ENCODE measurements around the gene ANKMY1.
"Not testable (repeated sequence)": the region's sequence is repeated elsewhere in the genome, so short reads cannot be mapped to it uniquely, and the experiment has no call there.

DNA sequence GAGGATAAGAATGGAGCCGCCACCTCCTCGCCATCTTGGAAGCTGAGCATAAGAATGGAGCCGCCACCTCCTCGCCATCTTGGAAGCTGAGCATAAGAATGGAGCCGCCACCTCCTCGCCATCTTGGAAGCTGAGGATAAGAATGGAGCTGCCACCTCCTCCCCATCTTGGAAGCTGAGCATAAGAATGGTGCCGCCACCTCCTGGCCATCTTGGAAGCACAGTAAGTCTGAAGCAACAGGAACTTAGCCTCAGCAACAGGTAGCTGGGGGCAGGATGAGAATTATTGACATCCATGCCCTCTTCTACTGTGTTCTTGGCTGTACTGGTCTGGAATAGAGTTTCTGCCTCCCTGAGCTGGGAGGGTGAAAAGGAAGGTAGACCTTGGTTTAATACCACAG is 60.7 kb downstream of the ANKMY1 start:
- TF ChIP-seq, protein P1, sequence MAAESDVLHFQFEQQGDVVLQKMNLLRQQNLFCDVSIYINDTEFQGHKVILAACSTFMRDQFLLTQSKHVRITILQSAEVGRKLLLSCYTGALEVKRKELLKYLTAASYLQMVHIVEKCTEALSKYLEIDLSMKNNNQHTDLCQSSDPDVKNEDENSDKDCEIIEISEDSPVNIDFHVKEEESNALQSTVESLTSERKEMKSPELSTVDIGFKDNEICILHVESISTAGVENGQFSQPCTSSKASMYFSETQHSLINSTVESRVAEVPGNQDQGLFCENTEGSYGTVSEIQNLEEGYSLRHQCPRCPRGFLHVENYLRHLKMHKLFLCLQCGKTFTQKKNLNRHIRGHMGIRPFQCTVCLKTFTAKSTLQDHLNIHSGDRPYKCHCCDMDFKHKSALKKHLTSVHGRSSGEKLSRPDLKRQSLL (tag by site-specific recombination; IDR thresholded peaks at IDR 0.05), result not testable (repeated sequence)
- TF ChIP-seq, protein P2, sequence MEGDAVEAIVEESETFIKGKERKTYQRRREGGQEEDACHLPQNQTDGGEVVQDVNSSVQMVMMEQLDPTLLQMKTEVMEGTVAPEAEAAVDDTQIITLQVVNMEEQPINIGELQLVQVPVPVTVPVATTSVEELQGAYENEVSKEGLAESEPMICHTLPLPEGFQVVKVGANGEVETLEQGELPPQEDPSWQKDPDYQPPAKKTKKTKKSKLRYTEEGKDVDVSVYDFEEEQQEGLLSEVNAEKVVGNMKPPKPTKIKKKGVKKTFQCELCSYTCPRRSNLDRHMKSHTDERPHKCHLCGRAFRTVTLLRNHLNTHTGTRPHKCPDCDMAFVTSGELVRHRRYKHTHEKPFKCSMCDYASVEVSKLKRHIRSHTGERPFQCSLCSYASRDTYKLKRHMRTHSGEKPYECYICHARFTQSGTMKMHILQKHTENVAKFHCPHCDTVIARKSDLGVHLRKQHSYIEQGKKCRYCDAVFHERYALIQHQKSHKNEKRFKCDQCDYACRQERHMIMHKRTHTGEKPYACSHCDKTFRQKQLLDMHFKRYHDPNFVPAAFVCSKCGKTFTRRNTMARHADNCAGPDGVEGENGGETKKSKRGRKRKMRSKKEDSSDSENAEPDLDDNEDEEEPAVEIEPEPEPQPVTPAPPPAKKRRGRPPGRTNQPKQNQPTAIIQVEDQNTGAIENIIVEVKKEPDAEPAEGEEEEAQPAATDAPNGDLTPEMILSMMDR (tag by site-specific recombination; IDR thresholded peaks at IDR 0.05), result not testable (repeated sequence)

Measured in HEK293 (cell line).